GM12891 (cell line): ENCODE results near the gene NFKBIB.
"Not testable (repeated sequence)": the region's sequence is repeated elsewhere in the genome, so short reads cannot be mapped to it uniquely, and the experiment has no call there.

Source experiments
- DNase-seq: peaks from one replicate; pipeline ENCODE4 v3.0.0; 2011; ENCODE audit warnings: low spot score; ENCODE audit not compliant: insufficient read length
- FAIRE-seq: peaks from 2 replicates; lab custom pipeline; 2011; peaks lifted over from hg19 to GRCh38; lab: Jason Lieb, UNC
- PAX5 ChIP-seq: IDR thresholded peaks from 2 replicates; pipeline ENCODE4 v1.6.1; 2011; ENCODE audit warnings: low read length, moderate library complexity, mild to moderate bottlenecking; ENCODE audit not compliant: insufficient read depth, severe bottlenecking
- POLR2A ChIP-seq: IDR thresholded peaks from 2 replicates; pipeline ENCODE4 v1.6.1; 2011; ENCODE audit warnings: low read depth, low read length, control low read depth
- POLR2AphosphoS5 ChIP-seq: IDR thresholded peaks from 2 replicates; pipeline ENCODE4 v1.6.1; 2011; ENCODE audit warnings: low read depth, low read length, control low read depth
- POU2F2 ChIP-seq: IDR thresholded peaks from 2 replicates; pipeline ENCODE4 v1.6.1; 2011; ENCODE audit warnings: low read depth, mild to moderate bottlenecking, control low read depth, low read length, moderate library complexity
- SPI1 ChIP-seq: IDR thresholded peaks from 2 replicates; pipeline ENCODE4 v1.6.1; 2011; ENCODE audit warnings: low read depth, low read length, control low read depth
- TAF1 ChIP-seq: IDR thresholded peaks from 2 replicates; pipeline ENCODE4 v1.6.1; 2011; ENCODE audit warnings: low read depth, low read length, control low read depth

Gene NFKBIB

DNA sequence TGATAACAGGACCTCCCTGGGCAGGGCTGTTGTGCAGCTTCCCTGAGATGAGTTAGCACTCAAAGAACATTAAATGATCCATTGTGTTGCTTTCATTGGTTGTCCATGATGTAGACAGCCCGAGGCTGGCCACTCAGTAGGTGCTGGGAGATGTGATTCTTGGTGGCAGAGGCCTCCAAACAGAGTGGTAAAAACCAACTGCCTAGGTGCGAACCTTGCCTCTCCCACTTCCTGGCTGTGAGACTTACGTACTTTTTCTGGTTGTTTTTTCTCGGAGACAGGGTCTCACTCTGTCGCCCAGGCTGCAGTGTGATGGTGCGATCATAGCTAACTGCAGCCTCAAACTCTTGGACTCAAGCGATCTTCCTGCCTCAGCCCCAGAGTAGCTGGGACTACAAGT lies 24.6 kb downstream of the NFKBIB start:
- DNase-seq (no peak), FAIRE-seq (no peak)

DNA sequence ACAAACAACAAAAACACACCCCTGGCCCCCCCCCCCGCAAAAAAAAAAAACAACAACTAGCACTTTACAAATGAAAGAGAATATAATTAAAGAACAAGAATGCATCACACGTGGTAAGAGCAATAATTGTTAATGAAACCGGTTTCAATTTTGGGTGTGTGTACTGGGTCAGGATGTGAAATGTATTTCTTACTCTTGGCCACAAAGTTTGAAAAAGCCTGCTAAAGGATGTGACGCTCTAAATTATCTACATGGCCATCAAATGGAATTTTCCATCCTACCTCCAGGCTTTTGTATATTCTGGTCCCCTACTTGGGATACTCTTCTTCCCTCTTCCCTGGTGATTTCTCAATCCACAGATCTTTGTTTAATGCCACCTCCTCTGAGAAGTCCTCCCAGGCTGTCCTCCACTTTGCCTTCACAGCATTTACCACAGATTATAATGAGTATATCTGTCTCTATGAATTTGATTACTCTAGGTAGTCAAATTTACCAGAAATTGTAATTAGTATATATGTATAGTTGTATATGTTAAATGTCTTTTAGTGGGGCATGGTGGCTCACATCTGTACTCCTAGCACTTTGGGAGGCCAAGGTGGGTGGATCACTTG lies 28.7 kb downstream of the NFKBIB start:
- no peak for TF ChIP-seq POLR2AphosphoS5
- DNase-seq = no peak
- no peak for FAIRE-seq

More for the DNA sequence above, 24.6 kb downstream of the NFKBIB start:
- TF ChIP-seq PAX5 (no peak), POU2F2 (no peak), SPI1 (no peak), TAF1 (no peak), POLR2AphosphoS5 (no peak), POLR2A (no peak)

DNA sequence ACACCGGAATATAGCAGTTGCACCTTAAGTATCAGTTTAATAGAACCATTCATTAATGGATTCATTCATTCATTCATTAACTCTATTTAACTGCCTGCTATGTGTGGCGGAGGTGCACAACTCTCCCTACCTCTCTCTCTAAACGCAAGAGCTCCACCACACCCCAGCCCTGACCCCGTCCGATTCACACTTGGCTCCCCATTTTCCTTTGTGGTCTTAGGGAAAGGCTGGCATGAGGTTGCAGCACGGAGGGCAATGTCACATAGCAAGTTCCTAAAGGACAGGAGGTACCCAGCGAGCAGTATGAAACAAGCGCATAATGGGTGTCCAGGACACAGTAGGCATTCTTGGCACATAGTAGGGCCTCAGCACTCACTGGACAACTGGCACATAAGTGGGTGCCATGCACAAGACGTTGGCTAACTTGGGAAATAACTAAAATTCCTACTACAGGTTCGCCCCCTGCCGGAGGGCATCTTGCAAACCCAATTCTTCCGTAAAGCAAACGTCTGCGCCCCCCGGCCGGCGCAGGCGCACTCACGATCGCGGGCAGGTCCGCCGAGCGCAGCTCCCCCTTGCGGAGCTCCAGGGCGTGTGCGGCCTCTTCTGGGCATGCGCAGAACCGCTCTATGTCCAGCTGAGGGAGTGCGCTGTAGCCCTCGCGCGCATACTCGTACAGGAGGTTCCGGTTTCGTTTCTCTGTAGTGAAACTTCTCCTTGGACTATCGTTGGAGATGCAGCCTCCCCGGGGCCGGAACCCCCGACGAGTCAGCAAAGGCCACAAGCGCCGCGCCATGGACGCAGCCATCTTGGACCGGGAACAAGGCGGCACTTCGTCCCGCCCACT lies 30.4 kb downstream of the NFKBIB start, which contains the start of gene SARS2:
SARS2 (minus strand) TSS at position 835 of the 847 bp plus-strand sequence; CDS start at position 808, 27 bp downstream.
- FAIRE-seq (no peak), DNase-seq (peak; percentile 90)
- TF ChIP-seq POLR2AphosphoS5 (peak; percentile 90; the same call in 1 of the 2 replicates), PAX5 (no peak), TAF1 (peak; percentile 94), SPI1 (no peak)

DNA sequence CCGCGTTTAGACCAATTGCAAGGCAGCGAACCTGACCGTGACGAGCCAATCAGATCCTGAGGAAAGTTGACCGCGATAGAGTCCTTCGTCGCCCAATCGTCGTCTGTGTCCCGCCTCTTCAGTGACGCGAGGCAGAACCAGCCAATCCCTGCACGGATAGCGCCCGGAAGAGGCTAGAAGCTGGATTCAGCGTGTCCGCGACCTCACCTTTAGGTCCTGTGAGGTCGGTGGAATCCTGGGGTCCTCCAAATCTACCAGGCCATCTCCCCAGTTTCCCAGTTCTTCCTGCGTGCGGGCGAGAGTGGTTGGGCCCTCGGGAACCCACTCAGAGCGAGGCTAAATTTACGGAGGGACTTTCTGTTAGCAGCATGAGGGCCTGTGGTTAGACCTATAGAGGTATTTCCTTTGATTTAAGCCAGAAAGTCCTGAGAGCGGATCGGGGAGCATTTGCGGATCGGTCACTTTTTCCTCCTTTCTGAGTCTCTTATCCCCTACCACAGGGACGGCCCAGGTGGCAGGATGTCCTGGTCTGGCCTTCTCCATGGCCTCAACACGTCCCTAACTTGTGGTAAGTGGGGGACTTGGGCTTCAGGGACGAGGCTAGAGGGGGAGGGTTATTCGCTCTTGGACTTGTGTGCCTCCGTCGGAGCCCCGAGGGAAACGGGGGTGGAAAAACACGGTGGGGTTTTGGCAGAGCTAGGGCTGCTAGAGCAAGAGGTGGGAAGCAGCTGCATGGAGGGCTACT lies 31.2 kb downstream of the NFKBIB start, which contains the start of gene MRPS12:
MRPS12 (plus strand) TSS at position 169 of the 745 bp plus-strand sequence; CDS start at position 520, 351 bp downstream.
- peak; percentile 100 for FAIRE-seq
- TF ChIP-seq POU2F2 (0 out of 2 replicates have a peak, but pooled peaks have one; percentile 69), TAF1 (peak; percentile 47; the same call in 1 of the 2 replicates), PAX5 (no peak), POLR2AphosphoS5 (peak; percentile 94), SPI1 (no peak), POLR2A (peak; percentile 92)
- peak; percentile 96 for DNase-seq

DNA sequence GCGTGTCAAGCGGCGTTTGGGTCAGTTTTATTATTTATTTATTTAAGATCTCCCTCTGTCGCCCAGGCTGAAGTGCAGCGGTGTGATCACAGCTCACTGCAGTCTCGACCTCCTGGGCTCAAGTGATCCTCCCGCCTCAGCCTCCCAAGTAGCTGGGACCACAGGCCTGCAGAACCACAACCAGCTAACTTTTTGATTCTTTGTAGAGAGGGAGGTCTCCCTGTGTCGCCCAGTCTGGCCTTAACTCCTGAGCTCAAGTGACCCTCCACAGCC lies 31.7 kb downstream of the NFKBIB start:
- TF ChIP-seq SPI1 (no peak), POLR2A (no peak), POU2F2 (no peak), POLR2AphosphoS5 (no peak), PAX5 (no peak), TAF1 (no peak)
- no peak for FAIRE-seq

DNA sequence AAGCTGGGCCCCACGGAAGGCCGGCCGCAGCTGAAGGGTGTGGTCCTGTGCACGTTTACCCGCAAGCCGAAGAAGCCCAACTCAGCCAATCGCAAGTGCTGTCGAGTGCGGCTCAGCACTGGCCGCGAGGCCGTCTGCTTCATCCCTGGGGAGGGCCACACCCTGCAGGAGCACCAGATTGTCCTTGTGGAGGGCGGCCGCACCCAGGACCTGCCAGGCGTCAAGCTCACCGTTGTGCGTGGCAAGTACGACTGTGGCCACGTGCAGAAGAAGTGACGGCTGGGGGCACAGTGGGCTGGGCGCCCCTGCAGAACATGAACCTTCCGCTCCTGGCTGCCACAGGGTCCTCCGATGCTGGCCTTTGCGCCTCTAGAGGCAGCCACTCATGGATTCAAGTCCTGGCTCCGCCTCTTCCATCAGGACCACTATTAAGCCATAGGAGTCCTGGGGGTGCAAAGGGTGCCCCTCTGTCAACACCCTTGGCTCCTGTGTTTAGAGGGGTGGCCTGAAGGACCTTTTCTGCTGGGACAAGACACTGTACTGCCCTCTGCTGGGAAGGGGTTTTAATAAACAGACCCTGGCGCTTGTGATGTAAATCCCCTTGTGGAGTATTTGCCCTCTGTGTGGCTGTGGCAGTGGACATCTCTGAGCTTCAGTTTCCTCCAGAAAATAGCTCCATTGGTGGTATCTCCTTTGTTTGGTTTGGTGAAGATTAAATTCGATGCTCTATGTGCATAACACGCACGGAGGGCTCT lies 32.8 kb downstream of the NFKBIB start:
- TF ChIP-seq POU2F2 = no peak
- no peak for TF ChIP-seq PAX5
- DNase-seq (no peak), FAIRE-seq (no peak)

More for the DNA sequence above, 31.7 kb downstream of the NFKBIB start:
- no peak for DNase-seq

DNA sequence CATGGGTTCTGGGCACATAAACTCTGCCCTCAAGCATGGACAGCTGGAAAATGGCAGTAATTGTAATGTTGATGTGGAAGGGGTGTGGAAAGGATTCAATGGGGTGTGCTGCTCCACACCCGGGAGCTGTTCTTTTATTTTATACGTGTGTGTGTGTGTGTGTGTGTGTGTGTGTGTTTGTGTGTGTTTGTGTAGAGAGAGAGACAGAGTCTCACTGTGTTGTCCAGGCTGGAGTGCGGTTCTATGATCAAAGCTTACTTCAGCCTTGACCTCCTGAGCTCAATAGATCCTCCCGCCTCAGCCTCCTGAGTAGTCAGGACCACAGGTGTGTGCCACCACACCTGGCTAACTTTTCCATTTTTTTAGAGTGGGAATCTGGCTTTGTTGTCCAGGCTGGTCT lies 33.8 kb downstream of the NFKBIB start:
- FAIRE-seq (no peak), DNase-seq (no peak)
- no peak for TF ChIP-seq POU2F2
- TF ChIP-seq POLR2A = no peak
- TF ChIP-seq PAX5 = no peak
- TF ChIP-seq TAF1 = no peak
- TF ChIP-seq POLR2AphosphoS5 = no peak
- TF ChIP-seq SPI1 = no peak

DNA sequence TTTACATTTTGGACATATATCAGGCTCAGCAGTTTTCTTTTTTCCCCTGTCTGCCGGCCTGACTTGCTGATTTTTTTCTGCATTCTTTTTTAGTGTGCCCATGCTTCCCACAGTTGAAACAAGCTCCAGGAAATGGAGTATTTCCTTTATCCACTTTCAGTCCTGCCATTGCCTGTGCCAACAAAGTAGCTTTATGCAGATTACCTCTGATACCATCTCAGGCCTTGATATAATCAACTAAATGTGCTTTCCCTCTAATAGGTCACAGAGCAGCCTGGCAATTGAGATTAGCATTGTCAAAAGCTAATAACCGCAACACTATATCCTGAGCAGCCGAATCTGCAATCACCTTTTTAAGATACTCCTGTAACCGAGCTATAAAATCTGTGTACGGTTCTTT lies 40.2 kb downstream of the NFKBIB start:
- no peak for FAIRE-seq
- DNase-seq = no peak
- TF ChIP-seq PAX5 = no peak
- no peak for TF ChIP-seq POU2F2
- TF ChIP-seq POLR2AphosphoS5 = no peak
- TF ChIP-seq SPI1 = no peak
- TF ChIP-seq TAF1 = no peak
- no peak for TF ChIP-seq POLR2A

DNA sequence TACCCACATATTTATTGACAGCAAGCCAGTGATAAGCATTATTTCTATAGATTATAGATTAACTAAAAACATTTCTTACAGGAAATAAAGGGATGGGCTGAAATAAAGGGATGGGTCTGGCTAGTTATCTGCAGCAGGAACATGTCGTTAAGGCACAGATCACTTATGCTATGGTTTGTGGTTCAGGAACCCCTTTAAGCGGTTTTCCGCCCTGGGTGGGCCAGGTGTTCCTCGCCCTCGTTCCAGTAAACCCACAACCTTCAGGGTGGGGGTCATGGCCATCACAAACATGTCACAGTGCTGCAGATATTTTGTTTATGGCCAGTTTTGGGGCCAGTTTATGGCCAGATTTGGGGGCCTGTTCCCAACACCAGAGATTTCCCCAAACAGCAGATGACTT lies 41.7 kb downstream of the NFKBIB start:
- FAIRE-seq, DNase-seq: not testable (repeated sequence)
